GM13976 (cell line): ENCODE results near the gene FOXK1.

Experiments
- DNase-seq: peaks from one replicate; pipeline ENCODE4 v3.0.0; 2012; ENCODE audit warnings: low spot score
- CTCF ChIP-seq: IDR thresholded peaks from 2 replicates; pipeline ENCODE4 v1.5.1; 2012; ENCODE audit warnings: borderline replicate concordance, mild to moderate bottlenecking; ENCODE audit not compliant: insufficient read depth; ENCODE audit errors: extremely low read depth, missing control alignments, control extremely low read depth
- in situ Hi-C: fragments of 300-500 bp; cut with MboI; formaldehyde crosslinking; loops from one replicate; pipeline ENCODE4 v1.12.0; 2022; ENCODE audit warnings: low sequenced_read_pairs, mixed read lengths, inconsistent platforms; ENCODE audit not compliant: unreplicated experiment

Gene FOXK1

GRCh38 chr7:4655896-4656295 lies 26.2 kb upstream of the FOXK1 start:
- in situ Hi-C loops = no loop called here
- no peak for DNase-seq
- no peak for TF ChIP-seq CTCF

- no peak for TF ChIP-seq CTCF
- DNase-seq = no peak
- in situ Hi-C loops = no loop called here
These were observed 24.3 kb upstream of the FOXK1 start for GRCh38 chr7:4657640-4658417.

GRCh38 chr7:4659551-4660286 lies 22.4 kb upstream of the FOXK1 start:
- in situ Hi-C loops = no loop called here
- no peak for TF ChIP-seq CTCF
- DNase-seq = no peak

GRCh38 chr7:4661871-4662270 lies 20.2 kb upstream of the FOXK1 start:
- TF ChIP-seq CTCF = no peak
- DNase-seq = no peak
- in situ Hi-C loops = no loop called here

GRCh38 chr7:4663239-4664018 lies 18.7 kb upstream of the FOXK1 start:
- in situ Hi-C loops = no loop called here
- TF ChIP-seq CTCF = no peak
- DNase-seq = no peak

- in situ Hi-C loops = no loop called here
- no peak for DNase-seq
- no peak for TF ChIP-seq CTCF
These were observed 16.4 kb upstream of the FOXK1 start for GRCh38 chr7:4665661-4666060.
